ENCODE results near the gene FLRT3.

The FLRT3 gene

GRCh38 chr20:14282140-14282539 lies 55.3 kb downstream of the FLRT3 start:
- Histone ChIP-seq H3K4me1 (ENCODE audit: control insufficient read depth, insufficient read depth, low read length) (no peaks in the 10 kb centered on the region), H3K27me3 (ENCODE audit: control insufficient read depth, insufficient read depth, low read length) (no peaks in the 10 kb centered on the region), H3K36me3 (ENCODE audit: control insufficient read depth, insufficient read depth, low read length) (no peaks in the 10 kb centered on the region), H3K4me3 (ENCODE audit: low read length) (no peak overlapping the region), H3K9ac (ENCODE audit: low read length) (no peak overlapping the region), H3K9me3 (ENCODE audit: control insufficient read depth, low read length) (no peaks in the 10 kb centered on the region)

Data from mucosa of stomach (tissue), 1 donor.